B cell (primary cell): Measurements from ENCODE around the gene RNF26.

ENCODE experiments used
- EZH2 ChIP-seq: IDR thresholded peaks from 2 replicates; pipeline ENCODE4 v1.6.1; 2012; ENCODE audit warnings: borderline replicate concordance, low read depth, mild to moderate bottlenecking, moderate library complexity, low read length; ENCODE audit not compliant: insufficient read depth, poor library complexity, severe bottlenecking
- TF ChIP-seq, protein P1 (sequence below): fragments of 200-600 bp; IDR thresholded peaks from one replicate; pipeline ENCODE4 v1.8.0; 2022; ENCODE audit warnings: antibody characterized with exemption, mild to moderate bottlenecking

DNA sequence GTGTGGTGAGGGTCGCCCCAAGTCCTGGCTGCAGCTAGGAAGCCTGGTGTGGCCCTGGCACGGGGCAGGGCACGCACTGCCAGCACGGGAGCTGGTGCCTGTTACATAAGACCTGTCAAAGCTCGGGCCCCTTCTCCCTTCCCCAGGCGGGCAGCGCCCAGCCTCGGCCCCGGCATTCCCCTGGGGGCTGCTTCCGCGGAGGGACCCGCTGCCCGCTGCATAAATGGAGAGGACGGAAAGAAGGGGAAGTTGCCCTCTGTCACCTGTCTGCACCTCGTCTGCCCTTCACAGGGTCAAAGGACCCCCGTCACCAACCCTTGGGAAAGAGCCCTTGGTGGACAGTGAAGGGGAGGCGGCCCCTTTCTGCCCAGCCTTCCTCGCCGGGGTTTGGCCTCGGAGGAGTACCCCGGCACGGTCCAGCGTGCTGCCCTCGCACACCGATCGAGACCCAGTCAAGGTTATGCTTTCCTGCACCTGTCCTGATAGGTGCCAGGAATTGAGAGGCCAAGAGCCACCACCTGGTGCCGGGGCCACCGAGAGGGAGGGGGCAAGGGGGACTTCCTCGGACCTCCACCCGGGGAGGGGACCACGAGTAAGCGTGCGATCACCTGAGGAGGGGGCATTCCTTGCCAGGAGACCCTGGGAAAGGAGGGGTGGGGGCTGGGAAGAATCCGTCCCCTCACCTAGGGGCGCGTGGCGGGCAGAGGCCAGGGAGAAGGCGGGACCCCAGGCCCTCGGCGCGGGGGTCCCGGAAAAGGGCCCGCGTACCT, 28.9 kb downstream of the RNF26 start:
- no peak for TF ChIP-seq EZH2
- TF ChIP-seq, protein P1, sequence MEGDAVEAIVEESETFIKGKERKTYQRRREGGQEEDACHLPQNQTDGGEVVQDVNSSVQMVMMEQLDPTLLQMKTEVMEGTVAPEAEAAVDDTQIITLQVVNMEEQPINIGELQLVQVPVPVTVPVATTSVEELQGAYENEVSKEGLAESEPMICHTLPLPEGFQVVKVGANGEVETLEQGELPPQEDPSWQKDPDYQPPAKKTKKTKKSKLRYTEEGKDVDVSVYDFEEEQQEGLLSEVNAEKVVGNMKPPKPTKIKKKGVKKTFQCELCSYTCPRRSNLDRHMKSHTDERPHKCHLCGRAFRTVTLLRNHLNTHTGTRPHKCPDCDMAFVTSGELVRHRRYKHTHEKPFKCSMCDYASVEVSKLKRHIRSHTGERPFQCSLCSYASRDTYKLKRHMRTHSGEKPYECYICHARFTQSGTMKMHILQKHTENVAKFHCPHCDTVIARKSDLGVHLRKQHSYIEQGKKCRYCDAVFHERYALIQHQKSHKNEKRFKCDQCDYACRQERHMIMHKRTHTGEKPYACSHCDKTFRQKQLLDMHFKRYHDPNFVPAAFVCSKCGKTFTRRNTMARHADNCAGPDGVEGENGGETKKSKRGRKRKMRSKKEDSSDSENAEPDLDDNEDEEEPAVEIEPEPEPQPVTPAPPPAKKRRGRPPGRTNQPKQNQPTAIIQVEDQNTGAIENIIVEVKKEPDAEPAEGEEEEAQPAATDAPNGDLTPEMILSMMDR: no peak
